ENCODE results near the gene MLH3. TPM values are rescaled to one million over a fixed set of nuclear protein-coding genes. Genes with fewer than 3 reads are reported as not detected.

MLH3 gene
- total and polyA plus RNA-seq, 2 of the 13 experiments (the other 11 are each of a cell fraction or from before 2014, with no cell fraction given), result 14.4 to 24.8 TPM

GRCh38 chr14:74973003-74973653 lies 78.1 kb downstream of the MLH3 start (continued):
- TF ChIP-seq ZBTB4 (CRISPR knock-in tag; IDR thresholded peaks at IDR 0.05; ENCODE audit: borderline replicate concordance), result no peak
- TF ChIP-seq HNRNPL (IDR thresholded peaks at IDR 0.05; ENCODE audit: low read depth, low read length), result 0 out of 2 replicates have a peak, but pooled peaks have one; percentile 26
- no peak for TF ChIP-seq CREM (IDR thresholded peaks at IDR 0.05)
- no peak for TF ChIP-seq CREM (CRISPR knock-in tag; IDR thresholded peaks at IDR 0.05)
- TF ChIP-seq AHR (CRISPR knock-in tag; IDR thresholded peaks at IDR 0.05), result no peak
- no peak for TF ChIP-seq ZNF615 (CRISPR knock-in tag; IDR thresholded peaks at IDR 0.05; ENCODE audit: borderline replicate concordance)
- no peak for TF ChIP-seq TARDBP (CRISPR knock-in tag; IDR thresholded peaks at IDR 0.05)
- TF ChIP-seq LCORL (IDR thresholded peaks at IDR 0.05), result no peak
- no peak for TF ChIP-seq LCORL (CRISPR knock-in tag; IDR thresholded peaks at IDR 0.05)
- no peak for TF ChIP-seq SNRNP70 (IDR thresholded peaks at IDR 0.05; ENCODE audit: low read depth, low read length)
- TF ChIP-seq NKX3-1 (CRISPR knock-in tag; IDR thresholded peaks at IDR 0.05), result no peak
- no peak for TF ChIP-seq TFAP4 (IDR thresholded peaks at IDR 0.05; ENCODE audit: borderline replicate concordance, low read depth)
- TF ChIP-seq SOX13 (IDR thresholded peaks at IDR 0.05), result no peak
- TF ChIP-seq SOX13 (CRISPR knock-in tag; conservative IDR thresholded peaks at IDR 0.05 in 1 of 2, IDR thresholded peaks at IDR 0.05 in 1 of 2), result no peak
- no peak for TF ChIP-seq NAIF1 (CRISPR knock-in tag; IDR thresholded peaks at IDR 0.05; ENCODE audit: borderline replicate concordance)
- TF ChIP-seq SRY (CRISPR knock-in tag; IDR thresholded peaks at IDR 0.05), result no peak
- no peak for TF ChIP-seq KDM1A (CRISPR knock-in tag; IDR thresholded peaks at IDR 0.05)
- no peak for TF ChIP-seq RBM39 (IDR thresholded peaks at IDR 0.05; ENCODE audit: low read depth, low read length, poor library complexity, severe bottlenecking)
- no peak for TF ChIP-seq HINFP (CRISPR knock-in tag; IDR thresholded peaks at IDR 0.05; ENCODE audit: low read depth)
- TF ChIP-seq ZGPAT (CRISPR knock-in tag; IDR thresholded peaks at IDR 0.05), result no peak
- no peak for TF ChIP-seq ZNF468 (CRISPR knock-in tag; IDR thresholded peaks at IDR 0.05)
- TF ChIP-seq FIP1L1 (IDR thresholded peaks at IDR 0.05; ENCODE audit: borderline replicate concordance, insufficient read depth, low read depth, low read length), result no peak
- TF ChIP-seq CHD2 (IDR thresholded peaks at IDR 0.05; ENCODE audit: low read depth, low read length), result no peak
- TF ChIP-seq ZNF776 (CRISPR knock-in tag; IDR thresholded peaks at IDR 0.05), result no peak
- no peak for TF ChIP-seq ZNF619 (CRISPR knock-in tag; IDR thresholded peaks at IDR 0.05)

Data from HepG2 (cell line).